ENCODE measurements around the gene TMEM164.

Gene TMEM164

GRCh38 chrX:110157444-110157843, 154.5 kb downstream of the TMEM164 start:
- H2AFZ ChIP-seq (ENCODE audit: low read depth), result no peak overlapping the region
- H3K4me3 ChIP-seq (IDR thresholded peaks at IDR 0.05; ENCODE audit: insufficient read depth, low read depth, low read length), result no peak overlapping the region
- no peaks in the 10 kb centered on the region for H4K20me1 ChIP-seq (ENCODE audit: insufficient read depth)
- H3K27me3 ChIP-seq (ENCODE audit: insufficient read depth, low read depth), result no peaks in the 10 kb centered on the region
- H3K79me2 ChIP-seq (ENCODE audit: insufficient read depth, low read depth), result no peaks in the 10 kb centered on the region
- H3K9ac ChIP-seq, result no peak overlapping the region
- H3K36me3 ChIP-seq (ENCODE audit: insufficient read depth), result no peaks in the 10 kb centered on the region
- H3K27ac ChIP-seq, result no peak overlapping the region
- no peak overlapping the region for H3K4me2 ChIP-seq
- peaks cover 26% of the 10 kb centered on the region for H3K4me1 ChIP-seq (ENCODE audit: low read depth, poor library complexity, severe bottlenecking)
- TF ChIP-seq, protein P1, sequence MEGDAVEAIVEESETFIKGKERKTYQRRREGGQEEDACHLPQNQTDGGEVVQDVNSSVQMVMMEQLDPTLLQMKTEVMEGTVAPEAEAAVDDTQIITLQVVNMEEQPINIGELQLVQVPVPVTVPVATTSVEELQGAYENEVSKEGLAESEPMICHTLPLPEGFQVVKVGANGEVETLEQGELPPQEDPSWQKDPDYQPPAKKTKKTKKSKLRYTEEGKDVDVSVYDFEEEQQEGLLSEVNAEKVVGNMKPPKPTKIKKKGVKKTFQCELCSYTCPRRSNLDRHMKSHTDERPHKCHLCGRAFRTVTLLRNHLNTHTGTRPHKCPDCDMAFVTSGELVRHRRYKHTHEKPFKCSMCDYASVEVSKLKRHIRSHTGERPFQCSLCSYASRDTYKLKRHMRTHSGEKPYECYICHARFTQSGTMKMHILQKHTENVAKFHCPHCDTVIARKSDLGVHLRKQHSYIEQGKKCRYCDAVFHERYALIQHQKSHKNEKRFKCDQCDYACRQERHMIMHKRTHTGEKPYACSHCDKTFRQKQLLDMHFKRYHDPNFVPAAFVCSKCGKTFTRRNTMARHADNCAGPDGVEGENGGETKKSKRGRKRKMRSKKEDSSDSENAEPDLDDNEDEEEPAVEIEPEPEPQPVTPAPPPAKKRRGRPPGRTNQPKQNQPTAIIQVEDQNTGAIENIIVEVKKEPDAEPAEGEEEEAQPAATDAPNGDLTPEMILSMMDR (conservative IDR thresholded peaks at IDR 0.05; ENCODE audit: low read depth, low read length), result no peak

- TF ChIP-seq, protein P1 (conservative IDR thresholded peaks at IDR 0.05; ENCODE audit: low read depth, low read length), result no peak
- Histone ChIP-seq H3K79me2 (ENCODE audit: insufficient read depth, low read depth) (no peaks in the 10 kb centered on the region), H2AFZ (ENCODE audit: low read depth) (no peak overlapping the region), H3K4me2 (peak overlapping the region; percentile 42; the same call in 1 of the 2 replicates), H3K36me3 (ENCODE audit: insufficient read depth) (no peaks in the 10 kb centered on the region), H3K4me1 (ENCODE audit: low read depth, poor library complexity, severe bottlenecking) (peaks cover 26% of the 10 kb centered on the region), H3K27ac (no peak overlapping the region), H3K9ac (no peak overlapping the region), H3K27me3 (ENCODE audit: insufficient read depth, low read depth) (no peaks in the 10 kb centered on the region), H3K4me3 (IDR thresholded peaks at IDR 0.05; ENCODE audit: insufficient read depth, low read depth, low read length) (no peak overlapping the region), H4K20me1 (ENCODE audit: insufficient read depth) (no peaks in the 10 kb centered on the region)
Measured at GRCh38 chrX:110159235-110159634, 156.3 kb downstream of the TMEM164 start.

- Histone ChIP-seq H3K4me1 (ENCODE audit: low read depth, poor library complexity, severe bottlenecking) (peaks cover 26% of the 10 kb centered on the region), H4K20me1 (ENCODE audit: insufficient read depth) (no peaks in the 10 kb centered on the region), H3K27ac (no peak overlapping the region), H3K27me3 (ENCODE audit: insufficient read depth, low read depth) (no peaks in the 10 kb centered on the region), H3K79me2 (ENCODE audit: insufficient read depth, low read depth) (no peaks in the 10 kb centered on the region), H3K4me3 (IDR thresholded peaks at IDR 0.05; ENCODE audit: insufficient read depth, low read depth, low read length) (no peak overlapping the region), H3K9ac (no peak overlapping the region), H3K4me2 (peak overlapping the region; percentile 42; the same call in 1 of the 2 replicates), H2AFZ (ENCODE audit: low read depth) (no peak overlapping the region), H3K36me3 (ENCODE audit: insufficient read depth) (no peaks in the 10 kb centered on the region)
- TF ChIP-seq, protein P1 (conservative IDR thresholded peaks at IDR 0.05; ENCODE audit: low read depth, low read length), result no peak
Measured at GRCh38 chrX:110159865-110160264, 157.0 kb downstream of the TMEM164 start.

GRCh38 chrX:110161361-110161686, 158.4 kb downstream of the TMEM164 start:
- Histone ChIP-seq H2AFZ (ENCODE audit: low read depth) (no peak overlapping the region), H3K4me2 (no peak overlapping the region), H3K27ac (no peak overlapping the region), H3K4me3 (IDR thresholded peaks at IDR 0.05; ENCODE audit: insufficient read depth, low read depth, low read length) (no peak overlapping the region), H4K20me1 (ENCODE audit: insufficient read depth) (no peaks in the 10 kb centered on the region), H3K9ac (no peak overlapping the region), H3K79me2 (ENCODE audit: insufficient read depth, low read depth) (no peaks in the 10 kb centered on the region), H3K36me3 (ENCODE audit: insufficient read depth) (no peaks in the 10 kb centered on the region), H3K4me1 (ENCODE audit: low read depth, poor library complexity, severe bottlenecking) (peaks cover 26% of the 10 kb centered on the region), H3K27me3 (ENCODE audit: insufficient read depth, low read depth) (no peaks in the 10 kb centered on the region)
- TF ChIP-seq, protein P1 (conservative IDR thresholded peaks at IDR 0.05; ENCODE audit: low read depth, low read length), result no peak

Measured in KMS-11 (cell line).